Vagina (tissue), 2 donors: Measurements from ENCODE around the gene SEC22C. TPM values are rescaled to one million over a fixed set of nuclear protein-coding genes. Genes with fewer than 3 reads are reported as not detected.

Source experiments
- DNase-seq, 2 donors: peaks; one replicate each; pipeline ENCODE4 v3.0.0-alpha.2; 2017; ENCODE audit errors: extremely low spot score in 2 of 2
- H3K27ac ChIP-seq: fragments of 200-600 bp; sonication (generic); one replicate; pipeline ENCODE4 v1.5.1; 2019
- H3K27me3 ChIP-seq: fragments of 200-600 bp; sonication (generic); one replicate; pipeline ENCODE4 v1.5.1; 2019
- H3K36me3 ChIP-seq, 2 donors: fragments of 200-600 bp; sonication (generic); one replicate each; pipeline ENCODE4 v1.5.1; 2017 to 2019
- H3K4me1 ChIP-seq: fragments of 200-600 bp; sonication (generic); one replicate; pipeline ENCODE4 v1.5.1; 2019
- H3K4me3 ChIP-seq, 2 donors: fragments of 200-600 bp; sonication (generic); 1 replicate in 1 of 2; 2 replicates in 1 of 2; pipeline ENCODE4 v1.5.1; 2016 to 2019
- H3K9me3 ChIP-seq: fragments of 200-600 bp; sonication (generic); one replicate; pipeline ENCODE4 v1.5.1; 2019
- CTCF ChIP-seq, 3 experiments: fragments of 450-650 bp in 2 of 3; fragments of 200-600 bp in 1 of 3; sonication (generic) in 1 of 3; IDR thresholded peaks; one replicate each; pipeline ENCODE4 v1.5.1; 2017 to 2019; ENCODE audit warnings: antibody characterized with exemption in 3 of 3, mild to moderate bottlenecking in 2 of 3, moderate library complexity in 2 of 3
- POLR2A ChIP-seq, 2 donors: fragments of 450-650 bp; IDR thresholded peaks; one replicate each; pipeline ENCODE4 v1.6.1; 2017; ENCODE audit warnings: antibody characterized with exemption in 2 of 2, mild to moderate bottlenecking in 2 of 2, moderate library complexity in 2 of 2
- POLR2AphosphoS5 ChIP-seq, 2 donors: sonication (generic); formaldehyde crosslinking; IDR thresholded peaks; one replicate each; pipeline ENCODE4 v1.9.0; 2017; ENCODE audit warnings: antibody characterized with exemption in 2 of 2, mild to moderate bottlenecking in 2 of 2, low read depth in 1 of 2; ENCODE audit not compliant: insufficient read depth in 1 of 2
- intact Hi-C: fragments of 100-400 bp; cut with DNase I; formaldehyde crosslinking; loops from one replicate; pipeline ENCODE4 v1.15.1; 2023
- total RNA-seq: library from RNA; depleted of rRNA; stranded (reverse); fragments of >200 nt; gene quantifications from one replicate; pipeline ENCODE4 v1.2.3, GENCODE V29; 2016

SEC22C gene
- total RNA-seq, 1 donor from 2014 or later: 27.5 TPM

GRCh38 chr3:42504334-42505127, 77.2 kb downstream of the SEC22C start:
- Histone ChIP-seq H3K4me3 (no peak overlapping the region), H3K27me3 (no peaks in the 10 kb centered on the region), H3K27ac (no peak overlapping the region), H3K36me3 (no peaks in the 10 kb centered on the region), H3K4me1 (peaks cover 21% of the 10 kb centered on the region), H3K9me3 (no peaks in the 10 kb centered on the region)
- intact Hi-C loops: no loop called here
- DNase-seq: peak; percentile 81 to 88
- TF ChIP-seq POLR2AphosphoS5 (IDR thresholded peaks at IDR 0.05; ENCODE audit: insufficient read depth in 1 of 2, low read depth in 1 of 2) (no peak), POLR2A (IDR thresholded peaks at IDR 0.05) (no peak), CTCF (IDR thresholded peaks at IDR 0.05) (no peak)

DNA sequence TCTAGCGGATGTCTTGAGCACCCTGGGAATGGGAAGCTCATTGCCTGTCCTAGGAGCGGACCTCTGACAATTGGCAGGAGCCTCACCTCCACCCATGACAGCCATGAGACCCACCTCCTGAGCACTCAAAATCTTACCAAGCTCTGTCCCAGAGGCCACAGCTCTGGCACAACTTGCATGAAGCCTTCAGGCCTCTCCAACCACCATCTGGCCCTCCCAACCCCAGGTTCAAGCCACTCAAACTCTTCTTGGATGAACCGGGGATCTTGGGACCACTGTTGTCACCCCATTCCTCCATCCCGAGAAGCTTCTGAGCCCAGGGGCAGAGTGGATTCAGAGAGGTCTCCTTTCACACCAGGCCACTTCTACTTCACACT, 77.8 kb downstream of the SEC22C start:
- intact Hi-C loops: no loop called here
- DNase-seq: no peak
- no peaks in the 10 kb centered on the region for H3K9me3 ChIP-seq
- H3K4me3 ChIP-seq: no peak overlapping the region
- peaks cover 21% of the 10 kb centered on the region for H3K4me1 ChIP-seq
- H3K36me3 ChIP-seq: no peaks in the 10 kb centered on the region
- no peak overlapping the region for H3K27ac ChIP-seq
- no peaks in the 10 kb centered on the region for H3K27me3 ChIP-seq
- TF ChIP-seq CTCF (IDR thresholded peaks at IDR 0.05): no peak
- TF ChIP-seq POLR2A (IDR thresholded peaks at IDR 0.05): no peak
- no peak for TF ChIP-seq POLR2AphosphoS5 (IDR thresholded peaks at IDR 0.05; ENCODE audit: insufficient read depth in 1 of 2, low read depth in 1 of 2)

GRCh38 chr3:42503251-42503924, 78.4 kb downstream of the SEC22C start:
- peak overlapping the region; percentile 31 for H3K27ac ChIP-seq
- peaks cover 21% of the 10 kb centered on the region for H3K4me1 ChIP-seq
- H3K9me3 ChIP-seq: no peaks in the 10 kb centered on the region
- H3K36me3 ChIP-seq: no peaks in the 10 kb centered on the region
- intact Hi-C loops: no loop called here
- no peak for DNase-seq
- no peaks in the 10 kb centered on the region for H3K27me3 ChIP-seq
- TF ChIP-seq POLR2A (IDR thresholded peaks at IDR 0.05) (no peak), CTCF (IDR thresholded peaks at IDR 0.05) (no peak)
- peak overlapping the region; percentile 45 to 47 for H3K4me3 ChIP-seq

GRCh38 chr3:42502429-42503250, 79.1 kb downstream of the SEC22C start, which contains the start of gene VIPR1:
VIPR1 (plus strand) TSS chr3:42502643; CDS start chr3:42502736, 93 bp downstream.
- no peaks in the 10 kb centered on the region for H3K36me3 ChIP-seq
- H3K27ac ChIP-seq: peak within 1 kb of the TSS; percentile 31
- no peaks in the 10 kb centered on the region for H3K9me3 ChIP-seq
- intact Hi-C loops: no loop called here
- H3K4me1 ChIP-seq: peaks cover 21% of the 10 kb centered on the region
- no peaks in the 10 kb centered on the region for H3K27me3 ChIP-seq
- H3K4me3 ChIP-seq: peak within 1 kb of the TSS; percentile 45 to 47
- TF ChIP-seq POLR2A (IDR thresholded peaks at IDR 0.05) (peak in 1 of 2 donors; percentile 29), CTCF (IDR thresholded peaks at IDR 0.05) (no peak)
- DNase-seq: peak; percentile 77 to 91
